Left hindlimb (tissue), 1 donor: ENCODE data around the gene KIF22.

ENCODE experiments used
- DNase-seq: peaks from one replicate; pipeline ENCODE4 v3.0.0-alpha.2; 2018

The KIF22 gene

GRCh38 chr16:29843931-29844330 is 53.4 kb downstream of the KIF22 start:
- no peak for DNase-seq

GRCh38 chr16:29844575-29845331 is 54.2 kb downstream of the KIF22 start:
- no peak for DNase-seq

- no peak for DNase-seq
Observed at GRCh38 chr16:29845656-29846055, 55.1 kb downstream of the KIF22 start.

GRCh38 chr16:29848420-29849297 is 58.1 kb downstream of the KIF22 start:
- peak; percentile 63 for DNase-seq

- no peak for DNase-seq
Observed at GRCh38 chr16:29849505-29849904, 59.0 kb downstream of the KIF22 start.

- no peak for DNase-seq
Observed at GRCh38 chr16:29850998-29851397, 60.4 kb downstream of the KIF22 start.

GRCh38 chr16:29852654-29853053 is 62.1 kb downstream of the KIF22 start:
- DNase-seq: no peak

- no peak for DNase-seq
Observed at GRCh38 chr16:29854520-29855100, 64.1 kb downstream of the KIF22 start.
